NCI-H460 (cell line): ENCODE data around the gene DSC1. TPM values are rescaled to one million over a fixed set of nuclear protein-coding genes. Genes with fewer than 3 reads are reported as not detected.

Experiments
- DNase-seq: peaks from one replicate; pipeline ENCODE4 v3.0.0-alpha.2; 2016; ENCODE audit warnings: low read depth; ENCODE audit errors: extremely low read depth
- total RNA-seq: library from RNA; depleted of rRNA; stranded (reverse); fragments of >200 nt; shearing (Covaris generic); gene quantifications from 2 replicates; pipeline ENCODE4 v1.2.3, GENCODE V29; 2014; rRNA removed

Gene DSC1
- total RNA-seq, 1 experiment from 2014 or later, result 0.10 TPM

- DNase-seq, result no peak
These were observed 56.9 kb downstream of the DSC1 start for GRCh38 chr18:31105733-31106132.

- no peak for DNase-seq
These were observed 58.2 kb downstream of the DSC1 start for GRCh38 chr18:31104444-31104843.

- no peak for DNase-seq
These were observed 59.2 kb downstream of the DSC1 start for GRCh38 chr18:31103423-31103822.

GRCh38 chr18:31102941-31103340 lies 59.7 kb downstream of the DSC1 start:
- no peak for DNase-seq

- no peak for DNase-seq
These were observed 60.5 kb downstream of the DSC1 start, which contains the start of gene DSC2 for GRCh38 chr18:31102025-31102684. Gene DSC2, minus strand, starts transcription at chr18:31102421. Its CDS starts 450 bp downstream, at chr18:31101971.

GRCh38 chr18:31101183-31102024 lies 61.3 kb downstream of the DSC1 start:
- DNase-seq, result no peak

- DNase-seq, result no peak
These were observed 62.0 kb downstream of the DSC1 start for GRCh38 chr18:31100436-31101182.

- DNase-seq, result no peak
These were observed 63.0 kb downstream of the DSC1 start for GRCh38 chr18:31099450-31100230.

GRCh38 chr18:31098878-31099277 lies 63.8 kb downstream of the DSC1 start:
- no peak for DNase-seq

- no peak for DNase-seq
These were observed 65.0 kb downstream of the DSC1 start for GRCh38 chr18:31097666-31098065.

- no peak for DNase-seq
These were observed 68.8 kb downstream of the DSC1 start for GRCh38 chr18:31093880-31094279.

GRCh38 chr18:31093294-31093693 lies 69.4 kb downstream of the DSC1 start:
- DNase-seq, result no peak

GRCh38 chr18:31091350-31091749 lies 71.3 kb downstream of the DSC1 start:
- DNase-seq, result no peak

- DNase-seq, result no peak
These were observed 74.1 kb downstream of the DSC1 start for GRCh38 chr18:31088532-31088931.

GRCh38 chr18:31079973-31080372 lies 82.7 kb downstream of the DSC1 start:
- DNase-seq, result no peak

Other genes with a start within 250 kb of the DSC1 start
- gene DSC3, start 120.1 kb downstream of the DSC1 start, total RNA-seq, result 1.7 and 2.1 TPM in 2 replicates
- 13.3 and 15.1 TPM in 2 replicates for gene DSC2, start 60.4 kb downstream of the DSC1 start, total RNA-seq
- gene DSG1, start 155.3 kb upstream of the DSC1 start, total RNA-seq, result 0.02 TPM in 1 of 2 replicates, not detected in the other
- gene DSG4, start 213.9 kb upstream of the DSC1 start, total RNA-seq, result not detected in 2 replicates